NCI-H524 treated with DMSO at 0.1 percent for 48 hours (cell line): Measurements from ENCODE around the gene CRISPLD2.

Source experiments
- DNase-seq: peaks from one replicate; lab custom pipeline; 2025; lab: John Stamatoyannopoulos, UW

CRISPLD2 gene

GRCh38 chr16:84913315-84913714, 93.5 kb downstream of the CRISPLD2 start:
- DNase-seq: no peak

- no peak for DNase-seq
These were observed 94.5 kb downstream of the CRISPLD2 start for GRCh38 chr16:84914273-84914672.

- DNase-seq: peak; percentile 42
These were observed 96.4 kb downstream of the CRISPLD2 start for GRCh38 chr16:84916178-84916577.

GRCh38 chr16:84916850-84917249, 97.1 kb downstream of the CRISPLD2 start:
- peak; percentile 5 for DNase-seq

DNA sequence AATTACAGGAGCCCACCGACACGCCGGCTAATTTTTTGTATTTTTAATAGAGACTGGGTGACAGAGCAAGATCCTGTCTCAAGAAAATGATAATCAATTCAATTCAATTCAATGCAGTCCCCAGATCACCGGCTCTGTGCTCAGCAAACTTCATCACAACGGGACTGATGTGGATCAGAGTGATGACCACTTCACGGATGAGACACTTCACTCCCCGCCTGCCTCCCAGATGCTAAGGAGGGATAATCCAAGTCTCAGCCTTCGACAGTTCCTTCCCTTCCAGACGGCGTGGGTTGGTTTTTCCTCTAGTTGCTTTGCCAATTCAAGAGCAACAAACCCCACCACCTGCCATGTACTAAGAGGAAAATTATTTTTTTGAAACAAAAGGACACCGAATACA, 97.7 kb downstream of the CRISPLD2 start:
- peak; percentile 57 for DNase-seq

DNA sequence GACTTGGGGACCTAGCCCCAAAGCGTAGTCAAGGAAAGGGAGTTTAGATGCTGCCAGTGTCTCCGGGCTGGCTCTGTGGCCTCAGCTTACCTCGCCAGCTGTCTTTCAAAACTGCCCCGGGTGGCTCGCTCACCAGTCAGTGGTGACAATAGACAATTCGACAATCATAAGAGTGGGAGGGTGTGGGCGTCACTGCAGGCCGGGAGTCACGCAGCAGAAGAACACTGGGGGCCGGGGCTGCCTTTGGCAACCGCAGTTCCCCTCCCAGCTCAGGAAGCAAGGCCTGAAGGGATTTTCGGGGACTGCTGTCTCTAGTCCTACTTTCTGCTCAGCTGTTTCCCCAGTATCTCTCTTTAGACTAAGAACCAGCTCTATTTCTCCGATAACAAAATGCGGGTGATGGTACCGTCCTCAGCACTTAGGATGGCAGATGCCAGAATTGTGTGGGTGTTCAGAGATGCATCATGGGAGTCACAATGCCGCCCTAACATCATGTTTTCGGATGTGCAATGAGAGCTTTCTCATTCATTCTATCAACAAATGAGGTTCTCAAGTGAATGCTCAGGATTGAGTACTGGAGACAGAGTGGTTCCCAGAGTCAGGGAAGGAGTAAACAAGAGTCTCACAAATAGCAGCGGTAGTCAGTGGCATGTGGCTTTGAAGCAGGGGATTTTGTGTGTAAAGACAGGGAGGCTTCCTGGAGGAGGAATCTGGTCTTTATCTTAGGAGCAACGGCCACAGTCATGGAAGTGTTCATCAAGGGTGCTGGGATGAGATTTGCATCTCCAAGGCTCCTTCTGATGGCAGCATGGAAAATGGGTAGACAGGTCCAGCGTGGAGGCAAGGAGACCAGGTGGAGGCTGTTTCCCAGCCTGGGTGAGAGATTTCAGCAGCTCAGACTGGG, 98.5 kb downstream of the CRISPLD2 start:
- no peak for DNase-seq

GRCh38 chr16:84919269-84919668, 99.5 kb downstream of the CRISPLD2 start:
- no peak for DNase-seq

- DNase-seq: no peak
These were observed 99.9 kb downstream of the CRISPLD2 start for GRCh38 chr16:84919708-84920107.

- no peak for DNase-seq
These were observed 100.5 kb downstream of the CRISPLD2 start for GRCh38 chr16:84920333-84920732.

- DNase-seq: peak; percentile 48
These were observed 102.8 kb downstream of the CRISPLD2 start for GRCh38 chr16:84922351-84923120.

DNA sequence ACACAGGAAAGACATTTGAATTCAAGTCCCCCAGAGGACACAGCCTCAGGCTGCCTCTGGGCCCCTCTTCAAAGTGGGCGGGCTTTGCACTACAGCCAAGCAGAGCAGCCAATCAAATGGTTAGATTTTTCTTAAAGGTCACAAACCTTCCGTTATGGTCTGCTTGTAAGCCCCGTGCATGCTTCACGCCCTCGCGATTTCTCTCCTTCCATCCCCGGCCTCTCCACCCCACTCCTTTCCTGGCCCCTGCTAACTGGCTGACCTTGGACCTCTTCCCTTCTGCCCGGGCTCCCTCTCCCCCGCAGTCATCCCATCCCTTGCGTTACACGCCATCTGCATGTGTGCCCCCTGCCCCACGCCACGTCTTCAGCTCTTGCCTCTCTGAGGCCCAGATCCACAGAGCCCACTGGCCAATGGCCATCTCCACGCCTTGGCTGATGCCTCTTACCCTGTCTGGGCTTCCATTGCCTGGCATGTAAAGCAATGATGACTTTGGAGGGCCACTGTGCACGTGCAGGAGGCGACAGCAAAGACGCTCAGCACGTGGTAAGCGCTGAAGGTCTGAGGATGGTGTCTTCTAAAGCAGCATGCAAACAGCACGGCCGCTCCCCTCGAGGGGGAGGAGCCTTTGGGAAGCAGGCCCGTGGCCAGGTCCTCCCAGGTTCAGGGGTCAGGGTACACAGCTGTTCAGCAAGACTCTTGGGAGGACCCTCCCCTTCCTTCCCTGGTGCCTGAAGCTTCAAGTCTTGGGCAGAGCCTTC, 104.7 kb downstream of the CRISPLD2 start:
- DNase-seq: no peak

DNA sequence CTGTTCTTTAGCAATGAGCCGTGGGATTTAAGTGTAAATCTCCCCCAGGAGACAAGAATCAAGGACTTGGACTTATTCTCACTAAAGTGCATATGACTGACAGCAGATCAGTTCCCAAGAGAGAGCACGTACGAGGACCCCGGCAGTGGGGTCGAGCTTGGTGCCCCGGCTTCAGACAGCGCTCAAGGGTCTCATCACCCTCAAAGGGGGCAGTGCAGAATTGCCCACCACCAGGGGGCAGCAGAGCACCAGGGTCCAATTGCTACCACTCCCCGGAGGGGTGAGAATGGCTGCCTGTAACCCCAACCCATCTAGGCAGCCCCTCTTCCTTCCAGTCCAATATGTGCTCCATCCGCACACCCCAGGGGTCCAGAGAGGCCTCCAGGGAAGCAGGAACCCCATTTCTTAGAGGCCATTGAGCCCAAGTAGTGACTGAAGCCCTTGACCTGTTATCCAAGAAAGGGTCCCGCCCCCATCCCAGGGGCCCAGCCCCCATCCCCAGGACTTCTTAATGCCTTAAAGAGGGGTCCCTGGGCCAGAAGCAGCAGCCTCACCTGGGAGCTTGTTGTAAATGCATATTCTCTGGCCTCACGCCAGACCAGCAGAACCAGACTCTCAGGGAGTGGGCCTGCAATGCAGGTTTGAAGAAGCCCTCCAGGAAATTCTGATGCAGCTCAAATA, 105.4 kb downstream of the CRISPLD2 start:
- DNase-seq: no peak

GRCh38 chr16:84925773-84926372, 106.1 kb downstream of the CRISPLD2 start:
- no peak for DNase-seq

- no peak for DNase-seq
These were observed 106.7 kb downstream of the CRISPLD2 start for GRCh38 chr16:84926462-84926861.

DNA sequence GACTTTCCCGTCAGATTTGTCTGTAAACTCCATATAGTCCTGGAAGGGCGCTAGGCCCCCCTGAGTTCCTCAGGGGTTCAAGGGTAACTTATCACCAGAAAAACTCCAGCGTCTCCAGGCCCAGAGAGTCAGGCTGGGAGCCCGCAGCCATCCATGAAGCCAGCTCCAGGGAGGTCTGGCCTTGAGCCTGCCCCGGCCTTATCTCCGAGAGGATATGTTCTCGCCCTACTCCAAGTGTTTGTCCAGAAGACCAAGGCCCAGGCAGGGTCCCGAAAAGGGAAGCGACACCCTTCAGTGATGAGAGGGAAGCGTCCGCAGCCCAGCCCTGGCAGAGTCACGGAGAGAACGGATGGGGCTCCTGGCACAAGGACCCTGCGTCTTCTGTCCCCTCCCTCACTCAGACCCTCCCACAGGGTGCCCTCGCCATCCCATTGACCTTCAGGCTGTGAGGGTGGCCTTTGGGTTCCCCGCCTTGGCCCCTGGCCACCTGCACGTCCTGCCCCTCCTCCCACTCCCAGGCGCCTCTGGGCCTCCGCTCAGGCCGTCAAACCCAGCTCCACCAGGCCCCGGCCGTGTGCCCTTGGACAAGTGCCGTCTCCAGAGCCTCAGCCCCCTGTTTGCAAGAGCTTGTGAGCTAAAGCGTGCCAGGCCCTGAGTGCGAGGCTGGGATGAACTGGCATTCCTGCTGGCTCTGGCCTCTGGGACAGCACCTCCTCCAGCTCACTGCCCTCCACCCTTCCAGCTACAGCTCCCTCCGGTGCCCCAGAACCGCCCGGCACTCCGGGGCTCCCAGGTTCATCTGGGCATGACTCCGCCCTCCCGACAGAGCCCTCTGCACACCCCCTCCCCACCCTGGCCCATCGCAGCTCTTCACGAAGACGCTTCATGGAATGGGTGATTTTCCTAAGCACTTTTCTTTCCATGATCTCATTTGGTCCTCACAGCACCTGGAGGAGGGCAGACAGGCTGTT, 108.1 kb downstream of the CRISPLD2 start:
- no peak for DNase-seq

DNA sequence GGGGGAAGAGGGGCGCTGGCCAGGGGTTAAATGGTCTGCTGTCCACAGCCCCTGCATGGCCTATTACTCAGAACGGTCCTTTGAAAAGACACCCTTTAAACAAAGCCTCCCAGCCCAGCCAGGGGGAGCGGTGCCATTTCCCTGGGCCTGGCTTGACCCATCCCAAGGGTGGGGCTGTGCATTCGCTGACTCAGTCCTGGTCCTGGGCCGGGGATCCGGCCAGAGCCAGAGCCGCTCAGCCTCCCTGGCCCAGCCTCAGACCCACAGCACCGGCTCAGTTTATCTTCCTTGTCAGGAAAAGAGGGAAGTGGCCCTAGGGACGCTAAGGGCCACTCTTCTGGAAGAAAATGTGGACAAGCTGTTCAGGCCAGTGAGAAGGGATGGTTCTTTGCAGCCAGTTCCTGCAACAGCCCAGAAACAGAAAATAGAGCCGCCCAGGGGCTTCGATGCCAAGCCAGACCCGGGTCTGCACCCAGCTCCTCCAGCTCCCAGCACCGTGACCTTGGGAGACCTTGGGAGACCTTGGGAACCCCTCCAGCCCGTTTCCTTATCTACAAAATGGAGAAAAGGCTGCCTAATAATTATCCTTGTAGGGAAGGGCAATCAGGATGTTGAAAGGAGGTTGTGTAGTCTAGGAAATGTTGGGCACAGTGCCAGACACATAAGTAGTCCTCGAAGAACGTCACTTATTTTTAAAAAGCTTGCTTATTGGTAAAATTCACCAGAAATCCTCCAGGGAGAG, 109.1 kb downstream of the CRISPLD2 start:
- DNase-seq: no peak

GRCh38 chr16:84929421-84930297, 109.9 kb downstream of the CRISPLD2 start:
- DNase-seq: no peak
